Large intestine (tissue), 12 donors: ENCODE measurements around the gene MEGF6. TPM values are rescaled to one million over a fixed set of nuclear protein-coding genes. Genes with fewer than 3 reads are reported as not detected.

Experiments
- DNase-seq, 2 donors: peaks; one replicate each; pipeline versions ENCODE4 v3.0.0 to v3.0.0-alpha.2; 2013
- H3K27ac ChIP-seq: one replicate; pipeline ENCODE4 v1.5.1; 2013; ENCODE audit warnings: low read length
- H3K27me3 ChIP-seq: 2 replicates; pipeline ENCODE4 v1.6.1; 2013; ENCODE audit warnings: low read length; ENCODE audit not compliant: control insufficient read depth, insufficient read depth
- H3K36me3 ChIP-seq: 2 replicates; pipeline ENCODE4 v1.6.1; 2013; ENCODE audit warnings: low read length; ENCODE audit not compliant: control insufficient read depth, insufficient read depth
- H3K4me1 ChIP-seq: one replicate; pipeline ENCODE4 v1.6.1; 2013; ENCODE audit warnings: low read length; ENCODE audit not compliant: control insufficient read depth, insufficient read depth
- H3K4me3 ChIP-seq: one replicate; pipeline ENCODE4 v1.5.1; 2013; ENCODE audit warnings: low read length
- H3K9me3 ChIP-seq: one replicate; pipeline ENCODE4 v1.6.1; 2013; ENCODE audit warnings: mild to moderate bottlenecking, low read depth, low read length, moderate library complexity; ENCODE audit not compliant: control insufficient read depth
- WGBS: methylation state at CpG from one replicate; pipeline ENCODE4 v1.1.5; 2013; ENCODE audit warnings: low lambda C conversion rate; ENCODE audit not compliant: insufficient coverage; 5-methylcytosine and 5-hydroxymethylcytosine counted together
- long read RNA-seq, 11 donors: transcript quantifications; one replicate each; lab custom pipeline, GENCODE V29; 2026
- polyA plus RNA-seq: library from polyadenylated mRNA; unstranded; fragments of 120-200 nt; gene quantifications from one replicate; pipeline ENCODE4 v1.2.1, GENCODE V29; 2013

The MEGF6 gene, protein sequence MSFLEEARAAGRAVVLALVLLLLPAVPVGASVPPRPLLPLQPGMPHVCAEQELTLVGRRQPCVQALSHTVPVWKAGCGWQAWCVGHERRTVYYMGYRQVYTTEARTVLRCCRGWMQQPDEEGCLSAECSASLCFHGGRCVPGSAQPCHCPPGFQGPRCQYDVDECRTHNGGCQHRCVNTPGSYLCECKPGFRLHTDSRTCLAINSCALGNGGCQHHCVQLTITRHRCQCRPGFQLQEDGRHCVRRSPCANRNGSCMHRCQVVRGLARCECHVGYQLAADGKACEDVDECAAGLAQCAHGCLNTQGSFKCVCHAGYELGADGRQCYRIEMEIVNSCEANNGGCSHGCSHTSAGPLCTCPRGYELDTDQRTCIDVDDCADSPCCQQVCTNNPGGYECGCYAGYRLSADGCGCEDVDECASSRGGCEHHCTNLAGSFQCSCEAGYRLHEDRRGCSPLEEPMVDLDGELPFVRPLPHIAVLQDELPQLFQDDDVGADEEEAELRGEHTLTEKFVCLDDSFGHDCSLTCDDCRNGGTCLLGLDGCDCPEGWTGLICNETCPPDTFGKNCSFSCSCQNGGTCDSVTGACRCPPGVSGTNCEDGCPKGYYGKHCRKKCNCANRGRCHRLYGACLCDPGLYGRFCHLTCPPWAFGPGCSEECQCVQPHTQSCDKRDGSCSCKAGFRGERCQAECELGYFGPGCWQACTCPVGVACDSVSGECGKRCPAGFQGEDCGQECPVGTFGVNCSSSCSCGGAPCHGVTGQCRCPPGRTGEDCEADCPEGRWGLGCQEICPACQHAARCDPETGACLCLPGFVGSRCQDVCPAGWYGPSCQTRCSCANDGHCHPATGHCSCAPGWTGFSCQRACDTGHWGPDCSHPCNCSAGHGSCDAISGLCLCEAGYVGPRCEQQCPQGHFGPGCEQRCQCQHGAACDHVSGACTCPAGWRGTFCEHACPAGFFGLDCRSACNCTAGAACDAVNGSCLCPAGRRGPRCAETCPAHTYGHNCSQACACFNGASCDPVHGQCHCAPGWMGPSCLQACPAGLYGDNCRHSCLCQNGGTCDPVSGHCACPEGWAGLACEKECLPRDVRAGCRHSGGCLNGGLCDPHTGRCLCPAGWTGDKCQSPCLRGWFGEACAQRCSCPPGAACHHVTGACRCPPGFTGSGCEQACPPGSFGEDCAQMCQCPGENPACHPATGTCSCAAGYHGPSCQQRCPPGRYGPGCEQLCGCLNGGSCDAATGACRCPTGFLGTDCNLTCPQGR (N-terminal part only)
- polyA plus RNA-seq, result 13.8 TPM
- long read RNA-seq, donor 1, result 0 reads
- long read RNA-seq, donor 2, full-length matches to known transcripts, result 1 of 115 reads
- long read RNA-seq, donor 2, partial matches to known transcripts, result 114 of 115 reads
- long read RNA-seq, donor 2, other reads (novel, unspliced or antisense), result 0 of 115 reads
- long read RNA-seq, donor 3, result 0 reads
- long read RNA-seq, donor 4, result 0 reads
- long read RNA-seq, donor 5, partial matches to known transcripts, result 0 of 1 reads
- long read RNA-seq, donor 5, other reads (novel, unspliced or antisense), result 0 of 1 reads
- long read RNA-seq, donor 6, partial matches to known transcripts, result 0 of 1 reads
- long read RNA-seq, donor 6, other reads (novel, unspliced or antisense), result 0 of 1 reads
- long read RNA-seq, donor 7, partial matches to known transcripts, result 0 of 23 reads
- long read RNA-seq, donor 7, other reads (novel, unspliced or antisense), result 23 of 23 reads
- long read RNA-seq, donor 8, partial matches to known transcripts, result 0 of 1 reads
- long read RNA-seq, donor 8, other reads (novel, unspliced or antisense), result 0 of 1 reads
- long read RNA-seq, donor 9, result 0 reads
- long read RNA-seq, donor 10, partial matches to known transcripts, result 208 of 291 reads
- long read RNA-seq, donor 10, other reads (novel, unspliced or antisense), result 83 of 291 reads
- long read RNA-seq, donor 11, full-length matches to known transcripts, result 1 of 1 reads
- long read RNA-seq, donor 11, partial matches to known transcripts, result 0 of 1 reads
- long read RNA-seq, donor 11, other reads (novel, unspliced or antisense), result 0 of 1 reads

DNA sequence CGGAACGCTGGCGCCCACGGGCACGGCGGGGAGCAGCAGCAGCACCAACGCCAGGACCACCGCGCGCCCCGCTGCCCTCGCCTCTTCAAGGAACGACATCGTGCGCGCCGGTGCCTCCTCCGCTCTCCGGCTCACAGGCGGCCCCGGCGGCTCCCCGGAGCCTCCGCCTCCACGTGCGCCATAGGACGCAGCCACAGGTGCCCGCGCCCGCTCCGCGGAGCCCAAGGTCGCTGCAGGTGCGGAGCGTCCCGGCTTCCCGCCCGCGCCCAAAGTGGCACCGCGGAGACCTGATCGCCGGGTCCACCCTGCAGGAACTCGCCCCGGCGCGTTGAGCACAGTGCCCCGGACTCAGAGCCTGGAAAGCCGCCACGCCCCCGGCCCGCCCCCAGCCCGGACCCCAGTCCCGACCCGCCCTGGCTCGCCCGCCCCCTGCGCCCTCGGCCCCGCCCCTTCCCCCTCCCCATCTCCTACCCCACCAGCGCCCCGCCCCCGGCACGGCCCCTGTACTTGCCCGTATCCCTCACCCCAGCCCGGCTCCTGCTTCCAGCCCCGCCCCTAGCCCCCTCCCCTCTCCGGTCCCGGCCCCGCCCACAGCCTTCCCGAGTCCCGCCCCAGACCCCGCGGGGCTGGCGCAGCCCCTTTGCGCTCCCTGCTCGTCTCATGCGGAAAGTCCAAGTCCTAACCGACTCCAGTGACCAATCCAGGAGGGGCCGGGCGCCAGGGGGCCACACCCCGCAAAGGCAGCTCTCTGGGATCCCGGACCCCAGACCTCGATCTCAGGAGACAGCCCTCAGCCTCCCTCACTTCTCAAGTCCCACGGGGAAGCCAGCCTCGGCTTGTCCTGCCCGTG lies at the start of gene MEGF6:
TSS of gene MEGF6 (minus strand) at position 339 of the 850 bp plus-strand sequence. CDS start at position 99, 240 bp downstream.
- Histone ChIP-seq H3K27me3 (peaks cover 6% of the 10 kb centered on the region), H3K4me1 (peaks cover 23% of the 10 kb centered on the region), H3K36me3 (no peaks in the 10 kb centered on the region), H3K9me3 (no peaks in the 10 kb centered on the region), H3K27ac (no peak within 1 kb of the TSS), H3K4me3 (peak within 1 kb of the TSS; percentile 32)
- DNase-seq, result peak; percentile 51 to 59
- WGBS, result no CpG with 5 or more reads among the region's 87 CpGs

DNA sequence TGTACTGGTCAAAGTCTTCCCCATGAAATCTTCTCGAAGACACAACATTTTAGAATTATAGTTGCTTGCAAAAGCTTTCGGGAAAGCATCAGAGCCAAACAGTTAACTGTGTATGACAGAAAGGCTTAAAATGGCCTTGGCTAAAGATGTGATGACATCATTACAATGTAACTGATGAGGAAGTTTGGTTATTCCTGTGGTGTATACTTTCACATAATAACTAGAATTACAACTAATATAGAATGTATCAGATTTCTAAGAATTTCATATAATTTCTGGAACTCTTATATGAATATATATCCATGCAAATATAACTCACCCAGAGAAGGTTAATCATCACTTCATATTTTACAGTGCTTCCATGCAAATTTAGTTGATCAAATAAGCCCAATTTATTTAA lies 49.4 kb upstream of the MEGF6 start:
- Histone ChIP-seq H3K4me3 (no peak overlapping the region), H3K9me3 (no peaks in the 10 kb centered on the region), H3K27me3 (peaks cover 30% of the 10 kb centered on the region), H3K27ac (no peak overlapping the region), H3K4me1 (no peaks in the 10 kb centered on the region), H3K36me3 (no peaks in the 10 kb centered on the region)
- WGBS, result no CpG with 5 or more reads among the region's 2 CpGs
- no peak for DNase-seq

DNA sequence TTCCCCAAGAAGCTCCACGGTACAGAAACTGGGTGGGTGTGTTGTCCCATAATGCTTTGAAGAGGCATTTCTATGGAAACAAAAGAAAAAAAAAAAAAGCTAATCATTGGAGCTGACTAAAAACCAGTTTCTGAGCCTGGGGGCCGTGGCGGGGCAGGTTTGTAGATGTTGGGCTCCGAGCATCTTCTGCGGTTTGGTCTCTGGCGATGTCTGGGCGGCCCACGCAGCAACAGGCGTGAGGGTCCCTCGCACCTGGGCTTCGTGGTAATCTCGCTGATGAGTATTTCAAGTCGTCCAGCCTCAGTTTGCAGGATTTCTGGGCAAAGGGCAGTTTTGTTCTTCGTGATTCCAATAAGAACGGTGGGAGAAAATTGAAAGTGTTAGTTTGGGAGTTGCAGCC lies 47.8 kb upstream of the MEGF6 start:
- DNase-seq, result no peak
- Histone ChIP-seq H3K4me1 (no peaks in the 10 kb centered on the region), H3K27ac (no peak overlapping the region), H3K4me3 (no peak overlapping the region), H3K9me3 (no peaks in the 10 kb centered on the region), H3K27me3 (peaks cover 45% of the 10 kb centered on the region), H3K36me3 (no peaks in the 10 kb centered on the region)
- 100% methylated on average over 1 of the region's 15 CpGs for WGBS

DNA sequence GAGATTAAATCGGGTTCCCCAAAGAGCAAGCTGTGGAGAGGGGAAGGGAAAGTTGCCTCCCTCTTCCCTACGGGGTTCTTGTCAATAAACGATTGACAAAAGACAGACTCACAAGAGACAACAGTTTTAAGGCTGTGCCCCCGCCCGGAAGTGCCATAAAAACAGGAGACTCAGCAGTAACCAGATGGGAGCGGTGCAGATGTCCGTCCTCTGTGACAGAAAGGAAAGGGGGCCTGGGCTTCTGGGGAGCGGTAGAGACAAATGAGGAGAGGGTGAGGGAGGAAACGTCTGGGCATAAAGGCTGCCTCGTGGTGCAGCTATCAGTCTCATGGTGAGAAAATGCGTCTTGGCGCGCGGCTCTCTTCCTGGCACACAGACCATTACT lies 46.9 kb upstream of the MEGF6 start:
- WGBS, result no CpG with 5 or more reads among the region's 14 CpGs
- Histone ChIP-seq H3K36me3 (no peaks in the 10 kb centered on the region), H3K4me1 (no peaks in the 10 kb centered on the region), H3K27ac (no peak overlapping the region), H3K4me3 (no peak overlapping the region), H3K27me3 (peaks cover 54% of the 10 kb centered on the region), H3K9me3 (no peaks in the 10 kb centered on the region)
- no peak for DNase-seq

DNA sequence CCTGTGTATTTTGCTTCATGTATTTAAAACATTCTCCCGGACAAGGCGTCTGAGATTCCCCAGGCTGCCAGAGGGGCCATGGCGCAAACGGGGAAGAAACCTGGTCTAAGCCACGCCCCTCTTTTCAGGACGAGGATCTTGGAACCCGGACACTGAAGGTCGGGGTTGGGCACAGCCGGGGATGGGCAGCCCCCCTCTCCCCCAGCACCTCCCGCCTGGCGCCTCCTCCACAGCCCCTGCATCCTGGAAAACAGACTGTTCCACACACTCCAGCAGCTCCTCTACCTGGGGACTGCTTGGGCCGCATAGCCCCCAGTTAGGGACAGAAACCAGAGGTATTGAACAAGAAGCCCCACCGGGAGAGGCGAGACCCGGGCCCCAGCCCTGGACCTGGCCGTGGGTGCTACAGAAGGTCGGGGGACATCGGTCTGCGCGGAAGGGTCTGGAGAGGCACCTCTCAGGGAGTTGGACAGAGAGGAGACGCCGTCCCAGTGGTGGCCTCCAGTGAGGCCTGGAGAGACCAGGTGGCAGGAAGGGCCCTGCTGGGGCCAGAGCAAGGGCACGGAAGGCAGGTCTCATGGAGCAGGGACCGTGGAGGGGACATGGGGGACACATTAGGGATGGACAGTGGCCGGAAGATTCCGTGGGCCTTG lies 46.4 kb upstream of the MEGF6 start:
- no peak for DNase-seq
- no peak overlapping the region for H3K27ac ChIP-seq
- no peaks in the 10 kb centered on the region for H3K9me3 ChIP-seq
- H3K27me3 ChIP-seq, result peaks cover 59% of the 10 kb centered on the region
- WGBS, result no CpG with 5 or more reads among the region's 26 CpGs
- no peaks in the 10 kb centered on the region for H3K36me3 ChIP-seq
- H3K4me3 ChIP-seq, result no peak overlapping the region
- H3K4me1 ChIP-seq, result no peaks in the 10 kb centered on the region

DNA sequence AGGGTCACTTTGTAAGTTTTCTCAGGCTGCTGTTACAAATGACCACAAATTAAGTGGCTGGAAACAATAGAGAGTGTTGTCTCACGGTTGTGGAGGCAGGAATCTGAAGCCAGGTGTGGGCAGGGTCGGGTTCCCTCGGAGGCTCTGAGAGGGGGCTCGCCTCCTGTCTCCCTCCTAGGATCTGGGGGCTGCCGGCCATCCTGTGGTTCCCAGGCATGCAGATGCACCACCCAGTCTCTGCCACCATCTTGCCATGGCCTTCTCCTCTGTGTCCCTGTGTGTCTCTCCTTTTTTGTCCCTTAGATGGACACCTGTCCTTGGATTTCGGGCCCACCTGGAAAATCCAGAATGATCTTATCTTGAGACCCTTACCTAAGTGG lies 45.8 kb upstream of the MEGF6 start:
- no peak overlapping the region for H3K27ac ChIP-seq
- no peak for DNase-seq
- no CpG with 5 or more reads among the region's 6 CpGs for WGBS
- no peaks in the 10 kb centered on the region for H3K9me3 ChIP-seq
- no peaks in the 10 kb centered on the region for H3K36me3 ChIP-seq
- no peak overlapping the region for H3K4me3 ChIP-seq
- peaks cover 62% of the 10 kb centered on the region for H3K27me3 ChIP-seq
- H3K4me1 ChIP-seq, result no peaks in the 10 kb centered on the region

DNA sequence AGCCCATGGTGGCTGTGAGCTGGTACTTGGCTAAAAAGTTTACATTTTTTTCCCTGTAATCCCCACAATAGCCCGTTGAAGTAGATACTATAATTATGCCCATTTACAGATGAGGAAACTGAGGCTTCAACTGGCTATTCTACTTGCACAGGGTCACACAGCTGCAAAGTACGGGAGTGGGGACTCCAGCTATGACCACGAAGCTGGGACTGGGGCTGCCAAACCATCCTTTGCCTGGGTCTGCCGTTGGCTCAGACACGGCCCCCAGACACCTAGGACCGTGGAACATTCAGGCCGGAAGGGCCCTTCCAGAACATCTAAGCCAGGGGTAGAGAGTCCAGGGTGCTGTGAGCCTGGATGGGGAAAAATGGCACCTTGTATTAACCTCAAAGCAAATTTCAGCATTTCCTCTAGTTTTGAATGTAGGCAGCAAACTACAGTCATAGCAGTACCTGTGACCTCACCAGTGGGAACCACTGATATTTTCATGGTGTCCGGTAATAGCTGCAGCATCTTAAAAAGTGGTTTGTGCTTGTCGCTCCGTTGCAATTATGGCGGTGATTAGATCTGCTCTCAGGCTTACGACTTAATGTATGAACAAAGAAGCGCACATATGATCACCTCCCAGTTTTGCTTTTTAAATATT lies 45.3 kb upstream of the MEGF6 start:
- Histone ChIP-seq H3K36me3 (no peaks in the 10 kb centered on the region), H3K27me3 (peaks cover 67% of the 10 kb centered on the region), H3K4me1 (no peaks in the 10 kb centered on the region), H3K4me3 (no peak overlapping the region), H3K9me3 (no peaks in the 10 kb centered on the region), H3K27ac (no peak overlapping the region)
- no peak for DNase-seq
- WGBS, result no CpG with 5 or more reads among the region's 13 CpGs

DNA sequence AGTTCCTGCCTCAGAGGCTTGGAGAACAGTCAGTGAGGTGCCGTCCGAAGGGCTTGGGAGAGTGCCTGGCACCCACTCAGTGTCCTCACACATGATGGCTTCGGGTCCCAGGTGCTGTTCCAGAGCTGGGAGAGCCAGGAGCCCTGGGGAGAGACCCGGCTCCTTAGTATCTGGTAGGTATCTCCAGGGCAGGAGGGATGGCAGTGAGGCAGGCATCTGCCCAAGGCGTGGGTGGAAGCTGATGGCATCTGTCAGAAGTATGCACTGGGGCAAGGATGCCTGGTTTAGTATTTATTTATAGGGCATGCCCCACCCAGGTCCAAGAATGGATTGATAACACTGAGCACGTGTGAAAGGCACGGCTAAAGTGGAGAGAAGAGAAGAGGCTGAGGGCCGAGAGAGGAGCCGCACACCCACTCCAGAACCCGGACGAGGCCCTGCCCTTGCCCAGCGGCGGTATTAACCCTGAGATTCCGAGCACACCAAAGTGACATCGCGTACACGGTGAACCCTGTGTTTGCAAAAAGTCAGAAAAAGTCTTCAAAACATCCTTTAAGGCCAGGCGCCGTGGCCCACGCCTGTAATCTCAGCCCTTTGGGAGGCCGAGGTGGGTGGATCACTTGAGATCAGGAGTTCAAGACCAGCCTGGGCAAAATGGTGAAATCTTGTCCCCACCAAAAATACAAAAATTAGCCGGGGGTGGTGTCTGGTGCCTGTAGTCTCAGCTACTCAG lies 43.4 kb upstream of the MEGF6 start:
- H3K27me3 ChIP-seq, result peaks cover 78% of the 10 kb centered on the region
- no peaks in the 10 kb centered on the region for H3K36me3 ChIP-seq
- no CpG with 5 or more reads among the region's 22 CpGs for WGBS
- no peak overlapping the region for H3K4me3 ChIP-seq
- peaks cover 7% of the 10 kb centered on the region for H3K4me1 ChIP-seq
- H3K9me3 ChIP-seq, result peaks cover 10% of the 10 kb centered on the region
- DNase-seq, result no peak
- H3K27ac ChIP-seq, result no peak overlapping the region
